GM19099 (cell line): ENCODE results near the gene TRAF1.

Source experiments
- POLR2A ChIP-seq: IDR thresholded peaks from 3 replicates; pipeline ENCODE4 v1.6.1; 2011; ENCODE audit warnings: low read depth; ENCODE audit not compliant: insufficient read length; ENCODE audit errors: extremely low read depth

TRAF1 gene

DNA sequence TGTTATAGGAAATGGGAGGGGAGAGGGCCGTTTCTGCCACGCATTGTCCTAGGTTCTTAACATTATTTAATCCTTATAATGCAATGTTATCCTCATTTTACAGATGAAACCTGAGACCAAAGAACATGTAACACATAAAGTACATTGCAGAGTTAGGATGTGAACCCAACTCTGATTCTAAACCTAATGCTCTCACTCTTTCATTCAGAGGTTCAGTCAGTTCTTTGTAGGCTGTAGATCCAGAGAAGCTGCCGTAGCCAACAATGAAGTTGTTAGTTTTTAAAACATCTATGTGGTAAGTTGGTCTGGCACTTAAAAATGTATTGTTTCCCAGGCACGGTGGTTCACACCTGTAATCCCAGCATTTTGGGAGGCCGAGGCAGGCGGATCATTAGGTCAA lies 73.4 kb downstream of the TRAF1 start:
- TF ChIP-seq POLR2A: no peak
